ENCODE data around the gene CARMIL1.

Gene CARMIL1

DNA sequence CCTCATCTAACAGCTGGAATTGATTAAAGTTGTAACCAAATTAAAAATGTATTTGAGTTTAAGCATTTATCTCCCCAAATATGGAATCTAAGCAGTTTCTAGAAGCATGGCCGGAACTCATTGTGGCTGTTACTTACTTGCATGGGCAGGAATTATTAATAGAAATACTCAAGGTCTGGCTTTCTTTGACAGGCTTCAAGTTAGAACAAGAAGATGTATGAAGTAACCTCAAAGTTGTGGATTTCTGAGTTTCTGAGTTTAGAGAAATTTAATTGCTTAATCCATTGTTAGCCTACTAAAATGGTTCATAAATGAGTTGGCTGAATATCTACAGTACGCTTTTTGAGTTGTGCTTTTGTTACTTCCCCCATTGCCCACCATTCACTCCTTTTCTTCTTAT is 7.7 kb downstream of the CARMIL1 start (continued):
- TF ChIP-seq, protein P1, sequence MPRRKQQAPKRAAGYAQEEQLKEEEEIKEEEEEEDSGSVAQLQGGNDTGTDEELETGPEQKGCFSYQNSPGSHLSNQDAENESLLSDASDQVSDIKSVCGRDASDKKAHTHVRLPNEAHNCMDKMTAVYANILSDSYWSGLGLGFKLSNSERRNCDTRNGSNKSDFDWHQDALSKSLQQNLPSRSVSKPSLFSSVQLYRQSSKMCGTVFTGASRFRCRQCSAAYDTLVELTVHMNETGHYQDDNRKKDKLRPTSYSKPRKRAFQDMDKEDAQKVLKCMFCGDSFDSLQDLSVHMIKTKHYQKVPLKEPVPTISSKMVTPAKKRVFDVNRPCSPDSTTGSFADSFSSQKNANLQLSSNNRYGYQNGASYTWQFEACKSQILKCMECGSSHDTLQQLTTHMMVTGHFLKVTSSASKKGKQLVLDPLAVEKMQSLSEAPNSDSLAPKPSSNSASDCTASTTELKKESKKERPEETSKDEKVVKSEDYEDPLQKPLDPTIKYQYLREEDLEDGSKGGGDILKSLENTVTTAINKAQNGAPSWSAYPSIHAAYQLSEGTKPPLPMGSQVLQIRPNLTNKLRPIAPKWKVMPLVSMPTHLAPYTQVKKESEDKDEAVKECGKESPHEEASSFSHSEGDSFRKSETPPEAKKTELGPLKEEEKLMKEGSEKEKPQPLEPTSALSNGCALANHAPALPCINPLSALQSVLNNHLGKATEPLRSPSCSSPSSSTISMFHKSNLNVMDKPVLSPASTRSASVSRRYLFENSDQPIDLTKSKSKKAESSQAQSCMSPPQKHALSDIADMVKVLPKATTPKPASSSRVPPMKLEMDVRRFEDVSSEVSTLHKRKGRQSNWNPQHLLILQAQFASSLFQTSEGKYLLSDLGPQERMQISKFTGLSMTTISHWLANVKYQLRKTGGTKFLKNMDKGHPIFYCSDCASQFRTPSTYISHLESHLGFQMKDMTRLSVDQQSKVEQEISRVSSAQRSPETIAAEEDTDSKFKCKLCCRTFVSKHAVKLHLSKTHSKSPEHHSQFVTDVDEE (CRISPR knock-in tag; IDR thresholded peaks at IDR 0.05) = no peak
- TF ChIP-seq ZNF8 (CRISPR knock-in tag; IDR thresholded peaks at IDR 0.05) (no peak), BACH2 (CRISPR knock-in tag; IDR thresholded peaks at IDR 0.05; ENCODE audit: borderline replicate concordance) (no peak), ISL1 (CRISPR knock-in tag; IDR thresholded peaks at IDR 0.05) (no peak), ESRRG (CRISPR knock-in tag; IDR thresholded peaks at IDR 0.05) (no peak), RARB (CRISPR knock-in tag; IDR thresholded peaks at IDR 0.05) (no peak), ZFP3 (CRISPR knock-in tag; IDR thresholded peaks at IDR 0.05) (no peak)
- TF ChIP-seq, protein P2, sequence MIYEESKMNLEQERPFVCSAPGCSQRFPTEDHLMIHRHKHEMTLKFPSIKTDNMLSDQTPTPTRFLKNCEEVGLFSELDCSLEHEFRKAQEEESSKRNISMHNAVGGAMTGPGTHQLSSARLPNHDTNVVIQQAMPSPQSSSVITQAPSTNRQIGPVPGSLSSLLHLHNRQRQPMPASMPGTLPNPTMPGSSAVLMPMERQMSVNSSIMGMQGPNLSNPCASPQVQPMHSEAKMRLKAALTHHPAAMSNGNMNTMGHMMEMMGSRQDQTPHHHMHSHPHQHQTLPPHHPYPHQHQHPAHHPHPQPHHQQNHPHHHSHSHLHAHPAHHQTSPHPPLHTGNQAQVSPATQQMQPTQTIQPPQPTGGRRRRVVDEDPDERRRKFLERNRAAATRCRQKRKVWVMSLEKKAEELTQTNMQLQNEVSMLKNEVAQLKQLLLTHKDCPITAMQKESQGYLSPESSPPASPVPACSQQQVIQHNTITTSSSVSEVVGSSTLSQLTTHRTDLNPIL (CRISPR knock-in tag; IDR thresholded peaks at IDR 0.05; ENCODE audit: low read depth) = no peak

DNA sequence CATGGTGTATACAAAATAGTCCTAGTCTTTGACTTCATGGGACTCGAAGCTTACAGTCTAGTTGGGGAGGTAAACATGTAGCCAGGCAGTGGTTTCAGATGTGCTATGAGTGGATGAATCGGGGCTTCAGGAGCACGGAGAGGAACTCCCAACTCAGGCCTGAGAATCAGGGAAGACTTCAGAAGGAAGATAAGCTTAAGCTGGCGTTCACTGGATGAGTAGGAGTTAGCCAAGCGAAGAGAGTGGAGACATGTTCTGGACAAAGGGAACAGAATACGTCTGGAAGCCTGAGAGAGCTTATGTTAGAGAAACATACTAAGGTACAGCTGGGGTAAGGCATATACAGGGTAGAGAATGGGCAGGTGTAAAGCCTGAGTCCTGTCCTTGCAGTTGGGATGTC is 8.8 kb downstream of the CARMIL1 start:
- no peak for ATAC-seq
- TF ChIP-seq ZC3H10 (CRISPR knock-in tag; IDR thresholded peaks at IDR 0.05) (no peak), ISL1 (CRISPR knock-in tag; IDR thresholded peaks at IDR 0.05) (no peak), ZFP3 (CRISPR knock-in tag; IDR thresholded peaks at IDR 0.05) (no peak)

DNA sequence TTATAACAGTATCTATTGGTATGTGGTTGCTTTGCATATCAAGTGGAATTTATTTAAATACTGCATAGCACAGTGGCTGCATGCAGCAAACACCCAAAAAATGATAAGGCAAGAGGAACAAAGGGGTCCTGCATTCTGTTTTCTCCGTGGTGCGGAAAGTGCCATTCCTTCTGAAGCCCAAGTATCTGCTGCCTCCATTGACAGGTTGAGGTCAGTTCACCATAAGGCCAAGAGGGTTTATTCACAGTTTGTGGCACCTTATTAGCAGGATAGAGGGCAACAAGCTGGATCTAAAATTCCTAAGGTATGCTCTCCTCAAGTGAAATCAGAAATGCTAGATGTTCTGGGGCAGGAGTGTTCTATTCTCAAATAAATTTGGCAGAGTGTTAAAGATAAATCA is 9.3 kb downstream of the CARMIL1 start:
- no peak for ATAC-seq
- TF ChIP-seq, protein P3, sequence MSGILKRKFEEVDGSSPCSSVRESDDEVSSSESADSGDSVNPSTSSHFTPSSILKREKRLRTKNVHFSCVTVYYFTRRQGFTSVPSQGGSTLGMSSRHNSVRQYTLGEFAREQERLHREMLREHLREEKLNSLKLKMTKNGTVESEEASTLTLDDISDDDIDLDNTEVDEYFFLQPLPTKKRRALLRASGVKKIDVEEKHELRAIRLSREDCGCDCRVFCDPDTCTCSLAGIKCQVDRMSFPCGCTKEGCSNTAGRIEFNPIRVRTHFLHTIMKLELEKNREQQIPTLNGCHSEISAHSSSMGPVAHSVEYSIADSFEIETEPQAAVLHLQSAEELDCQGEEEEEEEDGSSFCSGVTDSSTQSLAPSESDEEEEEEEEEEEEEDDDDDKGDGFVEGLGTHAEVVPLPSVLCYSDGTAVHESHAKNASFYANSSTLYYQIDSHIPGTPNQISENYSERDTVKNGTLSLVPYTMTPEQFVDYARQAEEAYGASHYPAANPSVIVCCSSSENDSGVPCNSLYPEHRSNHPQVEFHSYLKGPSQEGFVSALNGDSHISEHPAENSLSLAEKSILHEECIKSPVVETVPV (CRISPR knock-in tag; IDR thresholded peaks at IDR 0.05) = no peak
- TF ChIP-seq CSDC2 (CRISPR knock-in tag; IDR thresholded peaks at IDR 0.05) = no peak
- no peak for TF ChIP-seq ZFP3 (CRISPR knock-in tag; IDR thresholded peaks at IDR 0.05)
- TF ChIP-seq TOX (CRISPR knock-in tag; IDR thresholded peaks at IDR 0.05; ENCODE audit: borderline replicate concordance) = no peak
- no peak for TF ChIP-seq ISL1 (CRISPR knock-in tag; IDR thresholded peaks at IDR 0.05)
- no peak for TF ChIP-seq ZC3H10 (CRISPR knock-in tag; IDR thresholded peaks at IDR 0.05)
- no peak for TF ChIP-seq SNAI2 (CRISPR knock-in tag; IDR thresholded peaks at IDR 0.05)
- no peak for TF ChIP-seq ARNTL (CRISPR knock-in tag; IDR thresholded peaks at IDR 0.05; ENCODE audit: borderline replicate concordance, low read depth)
- no peak for TF ChIP-seq GLIS3 (CRISPR knock-in tag; IDR thresholded peaks at IDR 0.05)
- TF ChIP-seq BACH2 (CRISPR knock-in tag; IDR thresholded peaks at IDR 0.05; ENCODE audit: borderline replicate concordance) = no peak
- no peak for TF ChIP-seq ZFP30 (CRISPR knock-in tag; IDR thresholded peaks at IDR 0.05)
- TF ChIP-seq, protein P4, sequence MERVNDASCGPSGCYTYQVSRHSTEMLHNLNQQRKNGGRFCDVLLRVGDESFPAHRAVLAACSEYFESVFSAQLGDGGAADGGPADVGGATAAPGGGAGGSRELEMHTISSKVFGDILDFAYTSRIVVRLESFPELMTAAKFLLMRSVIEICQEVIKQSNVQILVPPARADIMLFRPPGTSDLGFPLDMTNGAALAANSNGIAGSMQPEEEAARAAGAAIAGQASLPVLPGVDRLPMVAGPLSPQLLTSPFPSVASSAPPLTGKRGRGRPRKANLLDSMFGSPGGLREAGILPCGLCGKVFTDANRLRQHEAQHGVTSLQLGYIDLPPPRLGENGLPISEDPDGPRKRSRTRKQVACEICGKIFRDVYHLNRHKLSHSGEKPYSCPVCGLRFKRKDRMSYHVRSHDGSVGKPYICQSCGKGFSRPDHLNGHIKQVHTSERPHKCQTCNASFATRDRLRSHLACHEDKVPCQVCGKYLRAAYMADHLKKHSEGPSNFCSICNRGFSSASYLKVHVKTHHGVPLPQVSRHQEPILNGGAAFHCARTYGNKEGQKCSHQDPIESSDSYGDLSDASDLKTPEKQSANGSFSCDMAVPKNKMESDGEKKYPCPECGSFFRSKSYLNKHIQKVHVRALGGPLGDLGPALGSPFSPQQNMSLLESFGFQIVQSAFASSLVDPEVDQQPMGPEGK (CRISPR knock-in tag; IDR thresholded peaks at IDR 0.05; ENCODE audit: borderline replicate concordance) = no peak
- TF ChIP-seq ESRRG (CRISPR knock-in tag; IDR thresholded peaks at IDR 0.05) = no peak
- TF ChIP-seq, protein P5, sequence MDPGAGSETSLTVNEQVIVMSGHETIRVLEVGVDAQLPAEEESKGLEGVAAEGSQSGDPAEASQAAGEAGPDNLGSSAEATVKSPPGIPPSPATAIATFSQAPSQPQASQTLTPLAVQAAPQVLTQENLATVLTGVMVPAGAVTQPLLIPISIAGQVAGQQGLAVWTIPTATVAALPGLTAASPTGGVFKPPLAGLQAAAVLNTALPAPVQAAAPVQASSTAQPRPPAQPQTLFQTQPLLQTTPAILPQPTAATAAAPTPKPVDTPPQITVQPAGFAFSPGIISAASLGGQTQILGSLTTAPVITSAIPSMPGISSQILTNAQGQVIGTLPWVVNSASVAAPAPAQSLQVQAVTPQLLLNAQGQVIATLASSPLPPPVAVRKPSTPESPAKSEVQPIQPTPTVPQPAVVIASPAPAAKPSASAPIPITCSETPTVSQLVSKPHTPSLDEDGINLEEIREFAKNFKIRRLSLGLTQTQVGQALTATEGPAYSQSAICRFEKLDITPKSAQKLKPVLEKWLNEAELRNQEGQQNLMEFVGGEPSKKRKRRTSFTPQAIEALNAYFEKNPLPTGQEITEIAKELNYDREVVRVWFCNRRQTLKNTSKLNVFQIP (CRISPR knock-in tag; IDR thresholded peaks at IDR 0.05; ENCODE audit: borderline replicate concordance, low read depth) = no peak
- no peak for TF ChIP-seq TCF4 (CRISPR knock-in tag; IDR thresholded peaks at IDR 0.05; ENCODE audit: borderline replicate concordance)
- TF ChIP-seq, protein P2 (CRISPR knock-in tag; IDR thresholded peaks at IDR 0.05; ENCODE audit: low read depth) = no peak
- TF ChIP-seq OSR1 (CRISPR knock-in tag; IDR thresholded peaks at IDR 0.05) = no peak
- TF ChIP-seq, protein P1 (CRISPR knock-in tag; IDR thresholded peaks at IDR 0.05) = no peak
- TF ChIP-seq RARB (CRISPR knock-in tag; IDR thresholded peaks at IDR 0.05) = no peak
